ENCODE measurements around the gene CPEB1. TPM values are rescaled to one million over a fixed set of nuclear protein-coding genes. Genes with fewer than 3 reads are reported as not detected.

The CPEB1 gene
- total and polyA plus RNA-seq, 2 donors (not counting 1 experiment from before 2014, with no cell fraction given): 0.19 to 0.62 TPM

DNA sequence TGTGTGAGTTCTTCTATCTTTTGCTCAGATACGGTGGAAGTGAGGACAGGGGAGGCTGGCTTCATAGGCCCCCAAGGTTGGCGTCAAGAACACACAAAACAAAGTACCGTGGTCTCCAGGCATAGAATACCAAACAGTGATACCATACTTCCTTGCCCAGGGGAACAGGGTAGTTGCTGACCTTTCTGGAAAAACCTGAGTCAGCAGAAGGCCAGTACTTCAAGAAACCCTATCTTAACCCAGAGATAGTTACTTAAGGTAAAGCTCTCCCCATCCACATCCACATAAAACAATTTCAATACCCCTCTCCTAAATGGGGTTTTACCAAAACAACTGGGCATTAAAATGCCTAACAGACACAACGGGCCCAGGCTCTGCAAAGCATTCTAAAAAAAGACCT, 77.3 kb downstream of the CPEB1 start:
- POLR2A ChIA-PET: no interaction called here

DNA sequence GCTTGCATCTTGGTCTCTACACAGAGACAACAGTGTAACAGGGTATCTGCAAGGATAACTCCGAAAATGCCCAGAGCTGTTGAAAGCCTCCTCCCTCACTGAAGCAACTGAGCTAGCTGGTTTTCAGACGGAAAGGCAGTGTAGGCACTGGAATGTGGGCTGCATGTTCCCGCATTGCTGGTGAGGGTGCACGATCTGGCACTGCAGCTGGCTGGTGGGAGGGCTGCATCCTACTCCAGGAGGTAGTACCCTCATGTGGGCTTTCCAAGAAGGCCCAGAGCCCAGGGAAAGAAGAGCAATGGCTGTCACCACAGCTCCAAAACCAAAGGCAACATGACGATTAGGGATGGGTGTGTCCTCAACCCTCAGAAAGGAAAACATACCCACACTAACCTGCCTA, 78.2 kb downstream of the CPEB1 start:
- TF ChIP-seq, protein P1, sequence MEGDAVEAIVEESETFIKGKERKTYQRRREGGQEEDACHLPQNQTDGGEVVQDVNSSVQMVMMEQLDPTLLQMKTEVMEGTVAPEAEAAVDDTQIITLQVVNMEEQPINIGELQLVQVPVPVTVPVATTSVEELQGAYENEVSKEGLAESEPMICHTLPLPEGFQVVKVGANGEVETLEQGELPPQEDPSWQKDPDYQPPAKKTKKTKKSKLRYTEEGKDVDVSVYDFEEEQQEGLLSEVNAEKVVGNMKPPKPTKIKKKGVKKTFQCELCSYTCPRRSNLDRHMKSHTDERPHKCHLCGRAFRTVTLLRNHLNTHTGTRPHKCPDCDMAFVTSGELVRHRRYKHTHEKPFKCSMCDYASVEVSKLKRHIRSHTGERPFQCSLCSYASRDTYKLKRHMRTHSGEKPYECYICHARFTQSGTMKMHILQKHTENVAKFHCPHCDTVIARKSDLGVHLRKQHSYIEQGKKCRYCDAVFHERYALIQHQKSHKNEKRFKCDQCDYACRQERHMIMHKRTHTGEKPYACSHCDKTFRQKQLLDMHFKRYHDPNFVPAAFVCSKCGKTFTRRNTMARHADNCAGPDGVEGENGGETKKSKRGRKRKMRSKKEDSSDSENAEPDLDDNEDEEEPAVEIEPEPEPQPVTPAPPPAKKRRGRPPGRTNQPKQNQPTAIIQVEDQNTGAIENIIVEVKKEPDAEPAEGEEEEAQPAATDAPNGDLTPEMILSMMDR (IDR thresholded peaks at IDR 0.05): no peak
- no peak for TF ChIP-seq EZH2 (IDR thresholded peaks at IDR 0.05; ENCODE audit: borderline replicate concordance, insufficient read depth, low read depth, low read length, poor library complexity, severe bottlenecking)
- Histone ChIP-seq H3K27me3 (replicated peaks in 1 of 4; ENCODE audit: control extremely low read depth in 1 of 4, control insufficient read depth in 3 of 4, insufficient read depth in 4 of 4, low read length in 3 of 4) (peaks cover 0 to 16% (median 6%) of the 10 kb centered on the region in 4 experiments), H3K4me2 (replicated peaks; ENCODE audit: low read depth, low read length, poor library complexity, severe bottlenecking) (no peak overlapping the region), H3K4me1 (ENCODE audit: control insufficient read depth in 2 of 2, insufficient read depth in 2 of 2, low read length in 2 of 2) (no peaks in the 10 kb centered on the region), H3K36me3 (replicated peaks in 1 of 2; ENCODE audit: control extremely low read depth in 1 of 2, control insufficient read depth in 1 of 2, extremely low read depth in 1 of 2, insufficient read depth in 2 of 2, low read length in 1 of 2) (no peaks in the 10 kb centered on the region), H3K9me3 (ENCODE audit: control extremely low read depth in 1 of 3, control insufficient read depth in 2 of 3, insufficient read depth in 1 of 3, low read length in 2 of 3) (no peaks in the 10 kb centered on the region), H2AFZ (ENCODE audit: insufficient read depth, low read depth, low read length, poor library complexity, severe bottlenecking) (no peak overlapping the region), H3K27ac (ENCODE audit: low read length in 2 of 2) (no peak overlapping the region), H3K4me3 (ENCODE audit: control extremely low read depth in 1 of 5, extremely low read depth in 1 of 5, insufficient read depth in 1 of 5, low read depth in 2 of 5, low read length in 4 of 5) (no peak overlapping the region), H3K9ac (ENCODE audit: low read length) (no peak overlapping the region), H4K20me1 (ENCODE audit: control insufficient read depth, insufficient read depth, low read length, poor library complexity, severe bottlenecking) (no peaks in the 10 kb centered on the region), H3K79me2 (ENCODE audit: control insufficient read depth, insufficient read depth, low read length) (no peaks in the 10 kb centered on the region)
- H3K4me3 Mint-ChIP-seq: no peak overlapping the region
- no peaks in the 10 kb centered on the region for H3K4me1 Mint-ChIP-seq
- WGBS (ENCODE audit: insufficient coverage): 96% methylated on average over 5 of the region's 5 CpGs
- peaks cover 52% of the 10 kb centered on the region for H3K27me3 Mint-ChIP-seq
- ATAC-seq (ENCODE audit: low read depth): no peak
- intact Hi-C loops (cut with micrococcal nuclease): no loop called here
- POLR2A ChIA-PET: no interaction called here
- DNase-seq: no peak
- H3K27ac Mint-ChIP-seq: no peak overlapping the region
- H3K9me3 Mint-ChIP-seq (ENCODE audit: insufficient read depth): no peaks in the 10 kb centered on the region
- CTCF ChIA-PET: interaction anchor here (1.1 kb wide), 1 partner anchor 431 kb away, joined by 3 read pairs; no protein-coding TSS in a partner anchor

More for the DNA sequence above, 77.3 kb downstream of the CPEB1 start:
- Histone ChIP-seq H3K27me3 (replicated peaks in 1 of 4; ENCODE audit: control extremely low read depth in 1 of 4, control insufficient read depth in 3 of 4, insufficient read depth in 4 of 4, low read length in 3 of 4) (peaks cover 0 to 23% (median 6%) of the 10 kb centered on the region in 4 experiments), H3K4me1 (ENCODE audit: control insufficient read depth in 2 of 2, insufficient read depth in 2 of 2, low read length in 2 of 2) (no peaks in the 10 kb centered on the region), H3K27ac (ENCODE audit: low read length in 2 of 2) (no peak overlapping the region), H2AFZ (ENCODE audit: insufficient read depth, low read depth, low read length, poor library complexity, severe bottlenecking) (no peak overlapping the region), H3K79me2 (ENCODE audit: control insufficient read depth, insufficient read depth, low read length) (no peaks in the 10 kb centered on the region), H3K36me3 (replicated peaks in 1 of 2; ENCODE audit: control extremely low read depth in 1 of 2, control insufficient read depth in 1 of 2, extremely low read depth in 1 of 2, insufficient read depth in 2 of 2, low read length in 1 of 2) (no peaks in the 10 kb centered on the region), H3K9me3 (ENCODE audit: control extremely low read depth in 1 of 3, control insufficient read depth in 2 of 3, insufficient read depth in 1 of 3, low read length in 2 of 3) (no peaks in the 10 kb centered on the region), H3K9ac (ENCODE audit: low read length) (no peak overlapping the region), H4K20me1 (ENCODE audit: control insufficient read depth, insufficient read depth, low read length, poor library complexity, severe bottlenecking) (no peaks in the 10 kb centered on the region), H3K4me2 (replicated peaks; ENCODE audit: low read depth, low read length, poor library complexity, severe bottlenecking) (no peak overlapping the region), H3K4me3 (ENCODE audit: control extremely low read depth in 1 of 5, extremely low read depth in 1 of 5, insufficient read depth in 1 of 5, low read depth in 2 of 5, low read length in 4 of 5) (no peak overlapping the region)
- WGBS (ENCODE audit: insufficient coverage): 71% methylated on average over 1 of the region's 4 CpGs
- Mint-ChIP-seq H3K9me3 (ENCODE audit: insufficient read depth) (no peaks in the 10 kb centered on the region), H3K4me3 (no peak overlapping the region), H3K27me3 (peaks cover 51% of the 10 kb centered on the region), H3K27ac (no peak overlapping the region), H3K4me1 (no peaks in the 10 kb centered on the region)
- TF ChIP-seq, protein P1 (IDR thresholded peaks at IDR 0.05): no peak
- TF ChIP-seq EZH2 (IDR thresholded peaks at IDR 0.05; ENCODE audit: borderline replicate concordance, insufficient read depth, low read depth, low read length, poor library complexity, severe bottlenecking): no peak
- intact Hi-C loops (cut with micrococcal nuclease): no loop called here
- CTCF ChIA-PET: interaction anchor here (1.1 kb wide), 2 partner anchors 39 to 431 kb away, joined by 3 read pairs; no protein-coding TSS in a partner anchor
- no peak for ATAC-seq (ENCODE audit: low read depth)
- no peak for DNase-seq

Measured in B cell (primary cell).